Adrenal gland (tissue), 5 donors: ENCODE measurements around the gene SEMA3A.

Source experiments
- POLR2A ChIP-seq, 2 donors: fragments of 450-650 bp; IDR thresholded peaks; one replicate each; pipeline ENCODE4 v1.6.1; 2017; ENCODE audit warnings: antibody characterized with exemption in 2 of 2, mild to moderate bottlenecking in 2 of 2, moderate library complexity in 1 of 2
- TF ChIP-seq, protein P1 (sequence below), 6 experiments: fragments of 450-650 bp in 4 of 6; fragments of 200-600 bp in 2 of 6; sonication (generic) in 1 of 6; IDR thresholded peaks; 1 replicate in 5 of 6; 2 replicates in 1 of 6; pipeline versions ENCODE4 v1.5.1 to v1.8.0; 2016 to 2021; ENCODE audit warnings: antibody characterized with exemption in 6 of 6, mild to moderate bottlenecking in 2 of 6, moderate library complexity in 1 of 6
- donor health status: DM: no; HTN: no; CAD: no.

- TF ChIP-seq, protein P1, sequence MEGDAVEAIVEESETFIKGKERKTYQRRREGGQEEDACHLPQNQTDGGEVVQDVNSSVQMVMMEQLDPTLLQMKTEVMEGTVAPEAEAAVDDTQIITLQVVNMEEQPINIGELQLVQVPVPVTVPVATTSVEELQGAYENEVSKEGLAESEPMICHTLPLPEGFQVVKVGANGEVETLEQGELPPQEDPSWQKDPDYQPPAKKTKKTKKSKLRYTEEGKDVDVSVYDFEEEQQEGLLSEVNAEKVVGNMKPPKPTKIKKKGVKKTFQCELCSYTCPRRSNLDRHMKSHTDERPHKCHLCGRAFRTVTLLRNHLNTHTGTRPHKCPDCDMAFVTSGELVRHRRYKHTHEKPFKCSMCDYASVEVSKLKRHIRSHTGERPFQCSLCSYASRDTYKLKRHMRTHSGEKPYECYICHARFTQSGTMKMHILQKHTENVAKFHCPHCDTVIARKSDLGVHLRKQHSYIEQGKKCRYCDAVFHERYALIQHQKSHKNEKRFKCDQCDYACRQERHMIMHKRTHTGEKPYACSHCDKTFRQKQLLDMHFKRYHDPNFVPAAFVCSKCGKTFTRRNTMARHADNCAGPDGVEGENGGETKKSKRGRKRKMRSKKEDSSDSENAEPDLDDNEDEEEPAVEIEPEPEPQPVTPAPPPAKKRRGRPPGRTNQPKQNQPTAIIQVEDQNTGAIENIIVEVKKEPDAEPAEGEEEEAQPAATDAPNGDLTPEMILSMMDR (IDR thresholded peaks at IDR 0.05) = no peak
- TF ChIP-seq POLR2A (IDR thresholded peaks at IDR 0.05) = no peak
Measured at GRCh38 chr7:84022009-84022408, 172.6 kb downstream of the SEMA3A start.
